ENCODE measurements around the gene ERC2.

Gene ERC2

GRCh38 chr3:56173601-56174000 is 294.7 kb downstream of the ERC2 start:
- no peak for DNase-seq

DNA sequence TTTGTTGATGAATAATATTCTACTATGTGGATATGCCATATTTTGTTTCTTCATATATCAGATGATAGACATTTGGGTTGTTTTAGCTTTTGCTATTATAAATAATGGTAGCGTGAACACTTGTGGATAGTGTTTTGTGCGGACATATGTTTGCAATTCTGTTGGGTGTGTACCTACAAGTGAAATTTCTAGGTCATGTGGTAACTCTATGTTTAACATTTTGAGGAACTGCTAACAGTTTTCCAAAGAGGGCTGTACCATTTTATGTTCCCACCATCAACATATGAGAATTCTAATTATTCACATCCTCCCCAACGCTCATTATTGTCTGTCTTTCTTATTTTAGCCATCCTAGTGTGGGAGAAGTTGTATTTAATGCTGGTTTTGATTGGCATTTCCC is 303.8 kb downstream of the ERC2 start:
- no peak for DNase-seq

DNA sequence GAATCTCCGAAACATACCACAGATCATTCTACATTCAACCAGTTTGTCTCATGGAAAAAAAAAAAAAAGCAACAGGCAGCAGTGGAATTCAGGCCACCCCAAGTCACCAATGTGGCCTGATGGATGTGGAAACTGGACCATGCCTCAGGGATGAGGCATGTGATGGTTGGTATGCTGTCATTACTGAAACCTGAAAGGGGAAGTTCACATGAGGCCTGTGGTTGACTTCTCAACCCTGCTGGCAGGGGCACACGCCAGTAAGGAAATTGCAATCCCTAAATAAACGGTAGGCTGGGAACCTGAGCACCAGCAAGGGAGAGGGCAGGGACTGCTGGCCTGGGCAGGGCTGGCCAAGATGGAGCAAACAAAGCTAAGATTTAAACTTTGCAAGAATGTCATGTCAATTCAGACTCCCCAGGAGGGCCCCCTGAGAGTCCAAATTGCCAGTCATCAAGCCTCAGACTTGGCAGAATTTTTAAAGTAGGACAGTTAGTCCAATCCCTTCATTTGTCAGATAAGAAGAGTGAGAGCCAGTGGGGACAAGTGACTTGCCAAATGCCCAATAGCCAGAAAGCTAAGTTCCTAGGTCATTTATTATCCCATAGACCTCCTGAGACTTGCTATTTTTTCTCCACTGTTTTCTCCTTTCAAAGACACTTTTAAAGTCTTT is 310.4 kb downstream of the ERC2 start:
- DNase-seq, result no peak

DNA sequence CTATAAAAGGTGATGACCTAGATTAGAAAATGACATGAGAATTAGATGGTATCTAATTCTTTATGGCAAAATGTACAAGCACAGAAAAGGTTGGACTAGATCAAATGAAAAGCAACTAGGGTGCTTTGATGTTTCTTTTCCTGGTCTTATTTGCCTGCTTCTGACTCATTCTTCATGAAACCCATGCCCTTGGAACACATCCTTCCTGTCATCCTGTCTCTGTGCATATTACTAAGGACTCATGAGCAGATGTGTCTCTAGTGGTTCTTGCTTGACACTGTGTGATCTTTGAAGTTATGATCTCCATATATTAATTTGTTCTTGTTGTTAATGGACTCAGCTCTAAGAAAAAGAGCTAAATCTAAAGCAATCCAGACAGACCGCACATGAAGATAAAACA is 314.0 kb downstream of the ERC2 start:
- no peak for DNase-seq

DNA sequence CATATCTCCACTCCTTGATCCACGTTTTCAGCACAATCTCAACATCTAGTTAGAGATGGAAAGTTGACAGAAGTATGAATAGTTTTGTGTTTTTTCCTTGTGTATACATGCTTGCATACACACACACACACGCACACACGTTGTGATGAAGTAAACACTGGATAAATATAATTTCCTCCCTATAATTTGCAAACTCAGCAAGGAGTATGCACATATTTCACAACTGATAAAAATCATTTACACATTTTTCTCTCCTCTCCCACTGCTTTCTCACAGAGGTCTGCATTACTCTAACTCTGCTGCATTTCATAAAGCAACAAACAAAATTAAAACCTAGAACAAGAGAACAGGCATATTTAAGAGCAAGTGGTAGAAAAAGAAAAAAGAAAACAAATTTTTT is 320.9 kb downstream of the ERC2 start:
- DNase-seq, result no peak

GRCh38 chr3:56145410-56145809 is 322.9 kb downstream of the ERC2 start:
- no peak for DNase-seq

DNA sequence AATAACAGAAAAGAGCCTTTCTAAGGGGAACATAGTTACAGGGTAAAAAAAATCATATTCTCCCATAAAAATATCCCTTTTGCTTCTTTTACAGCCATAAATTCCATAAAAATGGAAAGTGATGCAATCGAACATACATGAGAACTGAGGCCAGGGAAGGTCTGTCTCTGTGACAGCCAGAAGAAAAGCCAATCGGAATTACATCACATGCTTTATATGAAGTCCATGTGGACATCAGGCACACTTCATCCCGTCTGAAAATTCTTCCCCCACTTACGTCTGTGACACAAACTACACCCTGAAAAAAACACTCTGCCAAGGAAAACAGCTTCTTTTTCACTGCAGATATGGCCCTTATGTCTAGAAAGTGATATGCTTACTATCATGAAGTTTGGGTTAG is 323.5 kb downstream of the ERC2 start:
- no peak for DNase-seq

DNA sequence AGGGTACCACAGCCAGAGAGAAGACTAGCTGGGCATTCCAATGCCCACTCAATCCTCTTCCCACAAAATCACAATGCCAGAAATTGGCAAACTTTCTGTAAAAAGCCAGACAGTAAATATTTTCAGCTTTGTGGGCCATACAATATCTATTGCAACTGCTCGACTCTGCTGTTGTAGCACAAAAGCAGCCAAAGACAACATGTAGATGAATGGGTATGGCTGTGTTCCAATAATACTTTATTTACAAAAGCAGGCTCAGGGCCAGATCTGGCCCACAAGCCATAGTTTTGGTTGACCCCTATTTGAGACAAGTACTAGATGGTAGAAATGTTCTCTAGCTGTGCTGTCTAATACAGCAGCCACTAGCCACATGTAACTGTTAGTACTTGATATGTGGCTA is 330.9 kb downstream of the ERC2 start:
- DNase-seq, result no peak

- no peak for DNase-seq
These were observed 331.8 kb downstream of the ERC2 start for GRCh38 chr3:56136514-56136913.

DNA sequence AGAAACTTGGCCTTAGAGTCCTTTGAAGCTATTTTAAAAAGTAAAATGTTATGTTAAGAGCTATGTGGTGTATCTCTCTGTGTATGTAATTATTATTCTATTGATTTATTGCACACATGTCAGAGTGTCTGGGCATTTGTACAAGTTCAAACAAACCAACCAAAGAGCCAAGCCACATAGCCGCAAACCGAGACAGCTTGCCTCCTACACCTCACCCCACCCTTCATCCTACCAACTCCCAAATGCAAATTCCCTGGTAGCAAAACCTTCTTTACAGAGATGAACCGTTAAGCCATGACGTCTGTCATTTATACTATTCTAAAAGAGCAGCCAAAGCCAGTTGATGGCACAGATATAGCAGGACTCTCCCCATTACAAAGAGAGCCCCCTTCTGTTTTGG is 332.3 kb downstream of the ERC2 start:
- DNase-seq, result no peak

DNA sequence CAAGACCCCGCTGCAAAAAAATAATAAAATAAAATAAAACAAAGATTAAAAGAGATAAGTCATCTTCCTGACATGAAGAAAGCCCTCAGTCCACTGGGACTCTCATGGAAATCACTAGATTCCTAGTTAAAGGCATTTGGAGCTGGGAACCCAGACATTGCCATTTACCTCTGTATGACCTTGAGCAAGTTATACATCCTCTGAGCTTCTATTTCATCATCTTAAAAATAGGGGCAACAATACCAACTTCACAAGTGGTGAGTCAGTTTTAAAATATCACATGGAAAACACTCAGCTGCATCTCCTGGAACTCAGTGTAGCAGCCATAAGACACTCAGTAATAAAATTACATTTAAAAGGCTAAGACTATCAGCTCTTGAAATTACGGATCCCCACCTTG is 334.8 kb downstream of the ERC2 start:
- DNase-seq, result no peak

DNA sequence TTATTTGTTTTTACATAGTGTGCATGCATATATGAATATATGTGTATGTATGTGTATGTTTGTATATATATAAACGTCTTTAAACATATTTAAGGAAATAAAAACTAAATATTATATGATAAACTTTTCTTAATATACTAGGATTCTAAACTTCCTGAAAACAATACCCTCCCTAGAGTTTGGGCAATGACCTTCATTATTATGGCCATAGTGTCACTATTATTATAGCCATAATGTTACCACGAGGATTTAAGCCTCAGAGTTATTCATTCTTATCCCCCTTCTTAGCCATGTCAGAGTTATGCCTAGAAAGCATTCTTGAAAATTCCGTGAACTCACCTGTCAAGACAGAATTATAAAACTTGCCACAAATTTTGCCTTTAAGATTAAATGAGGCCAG is 335.5 kb downstream of the ERC2 start:
- no peak for DNase-seq

DNA sequence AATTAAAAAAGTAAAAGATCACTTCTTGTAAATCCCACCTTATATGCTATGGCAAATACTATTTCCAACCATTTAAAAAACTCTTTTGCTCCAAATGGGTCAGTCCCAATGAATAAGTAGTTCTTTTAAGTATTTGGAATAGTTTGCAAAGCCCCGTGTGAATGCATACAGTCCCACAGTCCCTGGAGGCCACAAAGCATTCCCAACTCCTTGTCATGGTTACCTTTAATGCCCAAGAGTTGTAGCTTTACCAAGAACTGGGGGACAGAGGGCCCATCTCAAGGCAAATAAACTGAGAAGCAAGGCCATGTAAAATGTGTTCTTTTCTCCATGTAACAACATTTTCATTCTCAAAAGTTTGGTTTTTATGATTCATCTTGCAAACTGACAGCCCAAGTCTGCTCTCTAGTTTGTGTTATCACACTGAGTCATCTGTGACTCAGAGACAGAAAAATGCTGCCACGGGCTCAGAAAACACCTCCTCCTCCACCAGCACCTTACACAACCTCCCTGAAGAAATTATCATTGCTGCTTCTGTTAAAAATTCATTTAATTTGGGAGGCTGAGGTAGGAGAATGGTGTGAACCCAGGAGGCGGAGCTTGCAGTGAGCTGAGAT is 336.2 kb downstream of the ERC2 start:
- no peak for DNase-seq

DNA sequence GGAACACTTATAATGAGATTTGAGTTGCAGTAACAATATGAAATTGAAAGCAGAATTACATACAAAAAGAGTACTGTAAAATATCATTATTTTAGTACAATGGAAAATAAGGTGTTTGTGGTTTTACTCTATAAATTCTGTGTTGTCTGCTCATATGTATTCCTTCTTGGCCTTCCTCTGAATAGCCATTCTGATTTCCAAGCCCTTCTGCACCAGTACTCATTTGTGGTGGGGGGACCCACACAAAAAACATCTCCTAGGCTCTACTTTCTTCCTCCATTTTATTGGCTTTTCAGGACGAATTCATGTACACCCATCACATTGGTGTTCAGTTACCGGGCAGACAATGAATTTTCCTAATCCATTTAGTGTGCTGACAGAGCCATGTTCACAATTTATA is 338.2 kb downstream of the ERC2 start:
- DNase-seq, result no peak

- DNase-seq, result no peak
These were observed 341.6 kb downstream of the ERC2 start for GRCh38 chr3:56126632-56127031.

DNA sequence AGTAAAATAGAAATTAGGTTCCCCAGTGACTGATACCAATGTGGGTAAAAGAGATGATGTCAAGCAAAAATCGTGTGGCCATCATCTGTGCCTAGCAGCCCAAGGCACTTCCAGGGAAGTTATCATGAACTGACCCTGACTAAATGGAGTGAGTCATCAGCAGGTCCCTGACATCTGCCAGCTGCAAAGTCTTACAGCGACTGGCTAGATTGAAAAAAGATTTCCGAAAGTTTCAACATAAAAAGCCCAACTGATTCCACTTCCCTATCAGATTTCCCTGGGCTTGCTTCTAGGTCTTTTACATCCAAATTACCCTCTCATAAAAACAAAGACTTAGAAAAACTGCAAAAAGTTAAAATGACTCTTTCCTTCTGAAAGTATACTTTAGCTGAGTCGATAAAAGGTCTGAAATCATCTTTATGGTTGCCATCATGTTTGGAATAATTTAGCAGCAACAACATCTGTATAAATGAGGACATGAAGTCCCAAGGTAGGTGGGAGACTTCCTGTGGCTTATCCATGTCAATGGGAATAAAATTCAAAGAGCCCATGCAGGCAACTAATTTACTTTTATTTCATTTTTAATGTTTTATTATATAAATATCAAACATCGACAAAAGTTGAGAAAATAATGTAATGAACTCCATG is 342.8 kb downstream of the ERC2 start:
- no peak for DNase-seq

DNA sequence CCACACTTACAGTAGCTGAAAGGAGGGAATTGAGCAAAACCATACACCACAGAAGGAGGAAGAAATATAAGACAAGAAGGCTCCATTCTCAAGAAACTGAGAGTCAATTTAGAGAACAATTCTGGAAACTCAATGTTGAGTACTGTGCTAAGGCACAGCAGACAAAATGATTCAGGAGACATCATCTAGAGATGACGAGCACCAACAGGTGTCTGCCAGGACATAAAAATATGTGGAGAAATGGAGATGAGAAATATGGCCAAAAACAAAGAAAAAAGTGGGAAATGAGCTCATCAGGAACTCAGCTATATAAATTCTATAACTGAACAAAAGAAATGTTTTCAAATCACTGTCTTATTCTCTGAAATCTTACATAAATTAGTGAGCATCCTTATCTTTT is 343.7 kb downstream of the ERC2 start:
- no peak for DNase-seq

DNA sequence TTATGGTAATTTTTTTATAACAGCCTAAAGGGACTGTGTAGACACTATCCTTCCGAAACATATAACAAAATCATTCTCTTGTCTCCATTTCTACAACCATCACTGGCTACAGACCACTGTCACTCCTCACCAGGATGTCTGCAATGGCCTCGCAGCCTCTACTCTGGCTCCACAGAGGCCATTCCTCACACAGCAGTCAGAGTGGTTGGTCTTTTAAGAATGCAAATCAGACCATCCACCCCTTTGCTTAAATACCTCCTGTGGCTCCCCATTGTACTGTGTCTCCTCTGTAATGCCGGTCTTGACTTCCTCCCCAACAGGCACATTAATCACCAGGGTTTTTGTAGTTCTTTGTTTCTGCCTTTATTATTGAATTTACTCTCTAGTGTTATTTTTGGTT is 344.8 kb downstream of the ERC2 start:
- no peak for DNase-seq

DNA sequence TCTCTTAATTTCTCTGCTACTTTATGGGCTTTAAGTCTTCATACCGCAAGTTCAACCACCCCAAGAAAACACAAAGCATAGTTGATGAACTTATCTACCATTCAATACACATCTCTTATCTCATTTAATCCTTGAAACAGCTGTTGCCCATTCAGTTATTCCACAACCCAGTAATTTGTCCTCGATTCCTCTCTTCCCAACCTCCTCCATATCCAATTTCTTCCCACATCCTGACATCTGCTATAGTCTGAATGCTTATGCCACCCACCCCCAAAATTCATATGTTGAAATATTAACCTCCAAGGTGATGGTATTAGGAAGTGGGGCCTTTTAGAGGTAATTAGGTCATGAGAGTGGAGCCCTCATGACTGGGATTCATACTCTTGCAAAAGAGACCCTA is 345.4 kb downstream of the ERC2 start:
- DNase-seq, result no peak

GRCh38 chr3:56121716-56122115 is 346.6 kb downstream of the ERC2 start:
- no peak for DNase-seq

- no peak for DNase-seq
These were observed 348.5 kb downstream of the ERC2 start for GRCh38 chr3:56119575-56120349.

DNA sequence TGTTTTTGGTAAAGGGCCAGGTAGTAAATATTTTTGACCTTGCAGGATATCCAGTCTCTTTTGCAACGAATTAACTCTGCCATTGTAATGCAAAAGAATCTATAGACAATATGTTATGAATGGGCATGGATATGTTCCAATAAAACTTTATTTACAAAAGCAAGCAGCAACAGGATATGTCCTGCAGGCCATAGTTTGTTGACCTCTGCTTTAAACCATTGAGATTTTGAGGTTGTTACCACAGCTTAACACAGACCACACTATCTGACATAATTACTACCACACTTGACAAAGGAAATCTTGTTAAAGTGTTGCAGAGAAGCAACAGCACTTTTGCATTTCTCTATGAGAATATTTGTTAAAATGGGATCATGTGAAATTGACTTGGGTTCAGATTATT is 349.3 kb downstream of the ERC2 start:
- no peak for DNase-seq

GRCh38 chr3:56115698-56116097 is 352.6 kb downstream of the ERC2 start:
- no peak for DNase-seq

- no peak for DNase-seq
These were observed 353.1 kb downstream of the ERC2 start for GRCh38 chr3:56115199-56115598.

Data from CD4-positive, alpha-beta T cell treated with Interleukin-10 for 1 hour (primary cell).